HCEC 1CT (cell line): Measurements from ENCODE around the gene TLL1.
A peak's percentile ranks its signal among the peaks of the same experiment; 100 is the strongest.

Experiments
- DNase-seq: peaks from one replicate; pipeline ENCODE4 v3.0.0-alpha.2; 2017

TLL1 gene

GRCh38 chr4:165905405-165906027 is 32.5 kb downstream of the TLL1 start:
- peak; percentile 18 for DNase-seq

- no peak for DNase-seq
Measured at GRCh38 chr4:165906272-165906671, 33.2 kb downstream of the TLL1 start.

DNA sequence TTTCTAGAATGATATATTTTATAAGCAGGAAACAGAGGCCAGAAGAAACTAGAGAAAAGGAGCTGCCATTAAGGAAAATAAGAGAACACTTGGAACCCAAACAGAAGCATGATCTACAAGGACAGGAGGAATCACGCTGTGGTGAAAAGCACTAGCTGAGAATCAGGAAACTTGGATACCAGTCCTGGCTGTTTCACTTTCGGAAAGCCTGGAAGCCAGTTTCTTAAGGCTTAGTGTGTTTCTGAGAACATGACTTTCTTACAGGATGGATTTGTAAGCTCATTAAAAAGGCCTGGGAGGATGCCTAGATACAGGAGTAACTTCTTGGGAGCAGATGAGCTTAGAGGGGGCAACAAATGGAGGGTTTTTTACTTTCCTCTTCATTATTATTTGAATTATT is 36.9 kb downstream of the TLL1 start:
- no peak for DNase-seq

GRCh38 chr4:165915215-165915614 is 42.2 kb downstream of the TLL1 start:
- no peak for DNase-seq

DNA sequence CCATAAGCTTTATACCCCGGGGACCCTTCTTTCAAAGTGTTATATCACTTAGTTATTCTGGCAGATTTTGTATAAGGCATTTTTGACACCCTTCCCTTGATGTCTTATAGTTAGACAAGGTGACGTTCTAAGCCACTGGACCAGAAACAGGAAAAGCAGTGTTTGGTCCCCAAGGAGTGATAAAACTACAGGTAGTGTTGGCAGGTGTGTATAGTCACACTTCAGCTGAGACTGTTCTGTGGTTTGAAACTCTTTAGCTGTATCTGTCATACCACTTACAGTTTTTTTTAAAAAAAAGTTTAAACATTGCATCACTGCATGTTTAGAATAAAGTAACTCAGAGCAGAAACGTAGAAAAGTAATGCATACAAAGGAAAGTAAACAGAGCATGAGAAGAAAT is 48.5 kb downstream of the TLL1 start:
- DNase-seq, result no peak

DNA sequence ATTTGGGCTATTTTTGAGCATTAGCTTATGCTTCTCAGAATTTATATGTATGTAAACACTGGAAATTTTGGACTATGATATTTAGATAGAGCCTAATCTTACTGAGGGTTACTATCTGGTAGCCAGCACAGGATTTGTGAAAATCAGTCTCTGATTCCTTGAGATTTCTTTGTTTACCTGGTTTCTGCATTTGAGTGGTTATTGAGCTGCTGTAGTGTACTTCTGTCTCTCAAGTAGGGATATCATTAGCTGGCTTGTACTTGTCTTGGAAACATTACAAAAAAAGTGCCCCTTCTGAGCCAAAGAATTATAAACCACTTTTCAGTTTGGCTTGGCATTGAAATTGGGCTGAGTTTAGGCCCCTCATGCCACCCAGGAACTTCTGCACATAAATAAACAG is 49.7 kb downstream of the TLL1 start:
- no peak for DNase-seq

GRCh38 chr4:165926307-165926706 is 53.3 kb downstream of the TLL1 start:
- no peak for DNase-seq

DNA sequence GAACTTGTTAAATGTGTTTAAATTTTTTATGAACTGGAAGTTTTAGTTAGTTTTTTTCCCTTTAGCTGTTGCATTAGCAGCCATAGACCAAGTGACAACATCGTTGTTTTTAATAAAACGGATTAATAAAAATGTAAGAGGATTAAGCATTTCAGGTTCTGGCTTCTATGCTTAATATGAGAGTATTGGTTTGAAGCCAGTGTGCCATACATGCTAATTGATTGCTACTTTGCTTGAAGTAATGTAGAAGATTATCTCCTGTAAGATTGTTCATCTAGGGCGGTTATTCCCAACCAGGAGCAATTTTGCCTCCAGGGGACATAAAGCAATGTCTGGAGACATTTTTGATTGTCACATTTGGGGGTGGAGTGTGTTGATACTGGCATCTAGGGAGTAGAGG is 54.3 kb downstream of the TLL1 start:
- no peak for DNase-seq

DNA sequence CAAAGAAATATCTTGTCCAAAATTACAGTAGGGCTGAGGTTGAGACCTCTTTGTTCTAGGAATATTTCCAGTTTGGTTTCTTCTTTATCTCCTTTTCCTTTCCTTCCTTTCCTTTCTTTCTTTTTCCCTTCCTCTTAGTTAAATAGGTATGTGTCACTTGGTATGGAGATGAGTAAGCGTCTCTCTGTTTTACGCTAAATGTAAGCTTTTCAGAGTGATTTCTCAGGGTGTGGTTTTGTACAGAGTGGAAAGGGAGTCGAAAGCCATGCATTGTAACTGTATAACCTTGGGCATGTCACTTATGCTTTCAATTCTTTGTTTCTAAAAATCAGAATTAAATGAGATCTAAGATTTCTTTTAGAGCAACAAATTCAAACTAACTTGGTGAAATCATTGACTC is 54.8 kb downstream of the TLL1 start:
- no peak for DNase-seq

- DNase-seq, result no peak
Measured at GRCh38 chr4:165928601-165929000, 55.6 kb downstream of the TLL1 start.

GRCh38 chr4:165929662-165930061 is 56.6 kb downstream of the TLL1 start:
- no peak for DNase-seq

DNA sequence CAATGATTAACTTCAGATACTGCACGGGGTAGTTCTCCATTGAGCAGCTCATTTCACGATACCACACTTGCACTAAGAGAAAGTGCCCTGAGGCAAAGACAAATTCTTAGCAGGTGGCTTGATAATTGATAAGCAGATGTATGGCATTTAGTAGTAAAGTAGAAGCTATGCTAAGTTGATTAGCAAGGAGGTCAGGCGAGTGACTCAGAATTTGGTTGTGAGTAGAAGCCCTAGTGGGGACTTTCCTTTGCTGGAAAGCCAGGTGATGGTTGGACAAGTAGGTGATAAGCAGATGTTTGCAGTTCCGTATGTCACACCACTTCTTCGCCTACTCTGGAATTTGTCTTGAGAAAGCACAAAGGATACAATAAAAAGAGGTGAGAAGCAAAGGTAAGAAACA is 58.7 kb downstream of the TLL1 start:
- no peak for DNase-seq

DNA sequence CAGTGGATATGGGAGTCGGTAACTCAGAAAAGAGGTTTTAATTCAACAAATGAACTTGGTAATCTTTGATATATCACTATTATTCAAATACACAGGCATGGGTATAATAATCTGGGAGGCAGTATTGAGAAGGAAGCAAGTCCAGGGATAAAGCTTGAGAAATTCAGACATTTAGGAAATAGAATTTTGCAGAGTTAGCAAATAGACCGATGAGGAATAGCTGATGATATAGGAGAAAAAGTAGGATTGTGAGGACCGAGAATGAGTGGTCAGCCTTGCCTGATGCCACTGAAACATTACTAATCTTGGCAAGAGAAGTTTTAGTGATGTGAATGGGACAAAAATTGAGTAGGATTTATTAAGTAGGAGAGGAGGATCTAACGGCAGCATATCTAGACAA is 71.9 kb downstream of the TLL1 start:
- no peak for DNase-seq

GRCh38 chr4:165945991-165946390 is 73.0 kb downstream of the TLL1 start:
- no peak for DNase-seq

- no peak for DNase-seq
Measured at GRCh38 chr4:165947019-165947418, 74.0 kb downstream of the TLL1 start.

DNA sequence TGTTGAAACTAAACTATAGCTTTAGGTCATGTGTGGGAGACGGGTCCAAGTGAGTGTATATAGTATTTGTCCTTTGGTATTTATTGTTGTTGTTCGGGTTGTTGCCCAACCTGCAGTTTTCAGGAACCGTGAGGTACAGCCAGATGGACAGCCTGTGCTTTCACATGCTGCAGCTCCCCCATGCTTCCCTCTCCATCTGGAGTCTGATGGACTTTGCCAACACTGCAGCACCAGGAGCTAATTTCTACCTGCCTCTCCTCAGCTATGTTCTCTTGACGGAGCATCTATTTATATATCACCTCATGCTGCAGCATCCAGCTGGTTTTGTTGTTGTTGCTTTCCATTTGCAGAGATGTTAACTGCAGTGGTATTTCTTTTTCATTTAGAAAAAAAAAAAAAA is 80.1 kb downstream of the TLL1 start:
- DNase-seq, result no peak

GRCh38 chr4:165963621-165964020 is 90.6 kb downstream of the TLL1 start:
- no peak for DNase-seq

DNA sequence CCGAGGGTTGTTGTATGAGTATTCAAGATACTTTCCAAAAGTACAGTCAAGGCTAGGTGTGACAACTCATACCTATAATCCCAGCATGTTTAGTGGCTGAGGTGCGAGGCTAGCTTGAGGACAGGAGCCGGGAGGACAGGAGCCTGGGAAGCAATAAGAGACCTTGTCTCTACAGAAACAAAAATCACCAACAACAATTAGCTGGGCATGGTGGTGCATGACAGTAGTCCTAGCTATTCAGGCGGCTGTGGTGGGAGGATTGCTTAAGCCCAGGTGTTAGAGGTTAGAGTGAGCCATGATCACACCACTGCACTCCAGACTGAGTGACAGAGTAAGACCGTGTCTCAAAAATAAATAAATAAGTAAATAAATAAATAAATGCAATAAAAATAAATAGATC is 91.6 kb downstream of the TLL1 start:
- DNase-seq, result no peak

DNA sequence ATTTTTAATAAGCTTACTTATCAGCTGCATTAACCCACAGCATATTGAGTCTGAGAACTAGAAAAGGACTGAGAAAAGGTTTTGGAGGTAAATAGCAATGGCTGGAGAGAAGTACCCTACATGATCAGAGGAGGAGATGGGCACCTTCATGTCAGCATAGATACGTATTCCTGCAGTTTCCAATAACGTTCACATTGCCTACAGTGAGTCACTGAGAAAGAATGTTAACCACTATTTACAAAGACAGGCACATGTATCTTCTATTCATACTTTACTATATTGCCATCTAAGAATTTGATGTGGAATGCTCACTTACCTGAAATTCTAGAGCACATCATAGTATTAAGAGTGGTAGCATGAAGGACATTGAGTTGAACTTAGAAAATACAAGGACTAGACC is 92.5 kb downstream of the TLL1 start:
- peak; percentile 6 for DNase-seq

DNA sequence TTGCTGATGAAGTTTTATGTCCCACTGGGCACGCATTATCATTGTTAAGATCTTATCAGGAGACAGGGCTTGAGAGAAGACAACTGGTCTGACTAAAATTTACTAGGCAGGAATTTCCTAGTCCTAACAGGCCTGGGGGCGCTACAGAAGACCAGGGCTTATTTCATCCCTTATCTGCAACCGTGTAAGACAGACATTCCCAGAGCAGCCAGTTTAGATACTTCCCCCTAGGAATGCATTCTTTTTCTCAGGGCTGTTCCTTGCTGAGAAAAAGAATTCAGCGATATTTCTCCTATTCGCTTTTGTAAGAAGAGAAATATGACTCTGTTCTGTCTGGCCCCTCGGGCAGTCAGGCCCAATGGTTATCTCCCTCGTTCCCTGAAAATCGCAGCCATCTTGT is 93.8 kb downstream of the TLL1 start:
- DNase-seq, result no peak

- DNase-seq, result no peak
Measured at GRCh38 chr4:165967486-165967885, 94.4 kb downstream of the TLL1 start.

DNA sequence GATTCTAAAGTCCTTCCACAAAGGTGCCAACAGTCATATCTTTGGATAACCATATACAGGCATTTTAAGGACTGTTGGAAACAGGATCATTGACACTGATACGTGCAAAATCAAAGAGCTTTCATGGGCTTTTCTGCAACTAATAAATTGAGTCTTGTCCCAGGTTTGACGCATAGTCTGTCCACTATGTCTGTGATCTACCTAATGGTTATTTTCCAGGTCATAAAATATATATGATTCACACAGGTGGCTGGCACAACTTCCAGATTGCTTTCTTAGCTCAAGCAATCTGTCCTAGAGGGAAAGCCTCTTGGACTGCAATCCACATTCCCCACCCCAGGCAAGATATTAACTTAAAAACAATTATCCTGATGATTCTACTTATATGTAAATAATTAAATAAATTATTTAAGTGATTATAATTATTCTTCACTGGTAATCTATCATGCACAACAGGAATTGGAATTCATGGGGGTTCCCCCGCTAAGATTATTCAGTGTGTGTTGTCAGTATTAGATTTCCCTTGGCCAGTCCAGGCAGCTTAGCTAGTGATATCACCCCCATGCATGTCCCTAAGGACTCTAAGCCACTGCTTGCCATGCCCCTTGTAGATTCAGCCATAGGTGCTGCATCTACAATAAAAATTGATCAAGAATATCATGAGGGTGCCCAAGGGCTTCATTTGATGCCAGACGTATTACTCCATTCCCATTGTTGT is 97.8 kb downstream of the TLL1 start:
- no peak for DNase-seq

DNA sequence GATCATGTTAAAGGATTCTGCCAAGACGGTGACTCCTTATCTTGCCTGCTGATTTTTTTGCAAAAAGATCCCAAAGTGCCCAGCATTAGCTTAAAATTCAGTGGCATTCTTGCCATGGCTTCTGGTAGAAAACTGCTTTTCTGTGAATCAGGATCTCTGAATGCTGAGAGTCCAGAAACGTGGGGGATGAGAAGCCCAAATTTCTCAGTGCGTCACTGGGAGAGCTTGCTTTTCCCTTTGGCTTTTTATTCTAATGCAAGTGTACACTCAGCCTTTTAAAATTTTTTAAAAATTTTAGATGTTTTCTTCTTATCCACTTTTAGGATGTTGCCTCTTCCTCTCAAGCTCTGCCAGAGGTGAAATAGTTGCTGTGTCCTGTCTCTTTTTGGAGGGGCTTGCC is 98.4 kb downstream of the TLL1 start:
- DNase-seq, result no peak

GRCh38 chr4:165971933-165972332 is 98.9 kb downstream of the TLL1 start:
- DNase-seq, result no peak

- DNase-seq, result no peak
Measured at GRCh38 chr4:165972747-165973146, 99.7 kb downstream of the TLL1 start.
